C4-2B (cell line): ENCODE data around the gene KIAA0040.

ENCODE experiments used
- CTCF ChIP-seq: fragments of 450-650 bp; conservative IDR thresholded peaks from 2 replicates; pipeline ENCODE4 v1.5.1; 2017; ENCODE audit warnings: mild to moderate bottlenecking
- ZFX ChIP-seq: fragments of 450-650 bp; IDR thresholded peaks from 2 replicates; pipeline ENCODE4 v1.6.1; 2017

DNA sequence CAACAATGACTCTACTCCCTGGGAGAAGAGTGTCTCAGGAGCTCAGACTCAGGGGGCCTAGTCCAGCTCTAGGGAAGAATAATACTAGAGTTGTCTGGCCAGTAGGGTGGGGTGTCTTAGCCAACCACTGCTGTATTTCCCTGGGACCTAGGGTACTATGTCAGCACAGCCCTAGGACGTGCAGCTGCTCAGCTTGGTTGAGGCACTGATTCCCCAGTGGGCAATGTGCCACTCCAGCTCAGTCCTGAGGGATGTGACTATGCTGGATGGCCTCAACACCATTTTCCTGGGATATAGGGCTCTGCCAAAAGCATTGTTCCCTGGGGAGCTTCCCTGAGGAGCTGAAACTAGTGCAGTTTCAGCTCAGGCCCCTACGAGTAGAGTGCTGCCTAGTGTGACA is 77.6 kb downstream of the KIAA0040 start:
- TF ChIP-seq CTCF: no peak
- no peak for TF ChIP-seq ZFX
